Ishikawa (cell line): Measurements from ENCODE around the gene S100A4.

Experiments used
- CEBPB ChIP-seq: IDR thresholded peaks from 2 replicates; pipeline ENCODE4 v1.6.1; 2012
- CREB1 ChIP-seq: IDR thresholded peaks from 2 replicates; pipeline ENCODE4 v1.6.1; 2012; ENCODE audit warnings: low read depth
- EGR1 ChIP-seq: IDR thresholded peaks from 2 replicates; pipeline ENCODE4 v1.6.1; 2012
- EP300 ChIP-seq: IDR thresholded peaks from 2 replicates; pipeline ENCODE4 v1.6.1; 2012; ENCODE audit warnings: borderline replicate concordance
- FOXM1 ChIP-seq: IDR thresholded peaks from 2 replicates; pipeline ENCODE4 v1.6.1; 2012; ENCODE audit warnings: low read depth, borderline replicate concordance
- MAX ChIP-seq: IDR thresholded peaks from 2 replicates; pipeline ENCODE4 v1.6.1; 2012
- NFIC ChIP-seq: IDR thresholded peaks from 2 replicates; pipeline ENCODE4 v1.6.1; 2012
- RAD21 ChIP-seq: IDR thresholded peaks from 2 replicates; pipeline ENCODE4 v1.6.1; 2012; ENCODE audit warnings: low read depth
- REST ChIP-seq: IDR thresholded peaks from 2 replicates; pipeline ENCODE4 v1.6.1; 2012; ENCODE audit warnings: low read depth, mild to moderate bottlenecking
- TAF1 ChIP-seq: IDR thresholded peaks from 2 replicates; pipeline ENCODE4 v1.6.1; 2012; ENCODE audit warnings: low read depth, mild to moderate bottlenecking
- TCF12 ChIP-seq: IDR thresholded peaks from 2 replicates; pipeline ENCODE4 v1.6.1; 2012; ENCODE audit warnings: low read depth
- TEAD4 ChIP-seq: IDR thresholded peaks from 2 replicates; pipeline ENCODE4 v1.6.1; 2012
- YY1 ChIP-seq: IDR thresholded peaks from 2 replicates; pipeline ENCODE4 v1.6.1; 2012; ENCODE audit warnings: low read depth
- ZBTB7A ChIP-seq: IDR thresholded peaks from 2 replicates; pipeline ENCODE4 v1.6.1; 2012; ENCODE audit warnings: low read depth
- TF ChIP-seq, protein P1 (sequence below): IDR thresholded peaks from 2 replicates; pipeline ENCODE4 v1.6.1; 2012

The S100A4 gene

DNA sequence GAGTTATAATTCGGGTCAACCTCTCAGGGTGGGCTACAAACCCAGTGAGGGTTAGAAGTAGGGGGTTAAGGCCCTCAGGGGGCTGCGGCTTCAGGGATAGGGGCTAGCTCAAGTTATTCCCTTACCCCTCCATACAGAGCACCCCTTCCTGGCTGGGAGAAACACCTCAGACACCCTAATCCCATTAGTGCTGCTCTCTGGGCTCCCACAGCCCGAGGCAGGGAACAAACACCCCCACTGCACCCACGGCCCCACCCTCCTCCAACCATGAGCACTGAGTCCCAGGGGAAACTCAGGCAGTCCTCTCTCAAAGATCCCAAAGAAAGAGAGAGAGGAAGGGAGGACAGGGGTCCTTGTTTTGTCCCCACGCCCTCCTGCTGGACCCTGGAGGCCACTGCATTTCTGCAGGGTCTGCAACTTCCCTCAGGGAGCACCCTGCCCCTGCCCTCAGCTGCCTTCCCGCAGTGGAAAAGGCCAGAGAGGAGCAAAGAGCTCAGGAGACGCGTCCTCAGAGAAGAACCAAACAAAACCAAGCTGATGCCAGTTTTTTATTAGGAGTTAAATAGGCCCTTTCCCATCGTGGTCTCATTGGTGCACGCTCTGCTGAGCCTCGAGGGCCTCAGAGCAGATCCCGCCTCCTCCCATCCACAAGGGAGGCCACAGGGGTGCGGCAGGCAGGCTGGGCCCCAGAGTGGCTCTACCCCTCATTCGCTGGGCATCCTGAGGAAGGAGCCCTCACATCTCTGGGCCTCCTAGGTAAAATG is 1.4 kb upstream of the S100A4 start:
- TF ChIP-seq, protein P1, sequence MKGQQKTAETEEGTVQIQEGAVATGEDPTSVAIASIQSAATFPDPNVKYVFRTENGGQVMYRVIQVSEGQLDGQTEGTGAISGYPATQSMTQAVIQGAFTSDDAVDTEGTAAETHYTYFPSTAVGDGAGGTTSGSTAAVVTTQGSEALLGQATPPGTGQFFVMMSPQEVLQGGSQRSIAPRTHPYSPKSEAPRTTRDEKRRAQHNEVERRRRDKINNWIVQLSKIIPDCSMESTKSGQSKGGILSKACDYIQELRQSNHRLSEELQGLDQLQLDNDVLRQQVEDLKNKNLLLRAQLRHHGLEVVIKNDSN = no peak
- peak; percentile 69 for TF ChIP-seq MAX

GRCh38 chr1:153546371-153546770 is 765 bp upstream of the S100A4 start:
- TF ChIP-seq NFIC = no peak
- TF ChIP-seq CEBPB = no peak
- TF ChIP-seq ZBTB7A = no peak
- TF ChIP-seq CREB1 = no peak
- no peak for TF ChIP-seq TEAD4
- TF ChIP-seq MAX = no peak
- no peak for TF ChIP-seq YY1

DNA sequence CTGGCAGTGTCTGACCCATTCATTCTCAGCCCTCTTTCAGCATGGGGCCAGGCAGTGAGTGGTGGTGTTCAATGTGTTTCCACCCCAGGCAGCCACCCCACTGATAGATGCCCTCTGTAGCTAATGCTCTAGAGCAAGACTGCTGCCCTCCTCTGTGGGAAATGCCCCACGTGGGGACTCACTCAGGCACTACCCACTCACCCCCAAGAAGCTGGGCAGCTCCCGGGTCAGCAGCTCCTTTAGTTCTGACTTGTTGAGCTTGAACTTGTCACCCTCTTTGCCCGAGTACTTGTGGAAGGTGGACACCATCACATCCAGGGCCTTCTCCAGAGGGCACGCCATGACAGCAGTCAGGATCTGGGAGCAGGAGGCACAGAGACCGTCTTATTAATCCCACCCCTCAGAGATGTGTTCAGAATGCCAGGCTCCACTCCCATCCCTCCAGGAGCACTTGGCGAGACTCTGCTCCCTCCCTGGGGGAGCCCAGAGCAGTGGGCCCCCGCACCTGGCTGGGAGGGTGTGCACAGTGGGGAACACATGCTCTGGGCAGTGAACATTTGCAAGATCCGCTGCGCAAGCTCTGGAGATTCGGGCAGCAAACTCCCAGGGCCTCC is 1.0 kb downstream of the S100A4 start:
- TF ChIP-seq RAD21 (no peak), ZBTB7A (no peak), TEAD4 (no peak), EGR1 (no peak), FOXM1 (no peak), NFIC (no peak), YY1 (no peak)
- TF ChIP-seq, protein P1 = no peak

GRCh38 chr1:153543736-153544135 is 1.9 kb downstream of the S100A4 start:
- TF ChIP-seq TCF12 = no peak
- no peak for TF ChIP-seq REST
- TF ChIP-seq TEAD4 = no peak
- TF ChIP-seq EGR1 = no peak
- TF ChIP-seq MAX = no peak
- no peak for TF ChIP-seq YY1
- TF ChIP-seq, protein P1 = no peak
- no peak for TF ChIP-seq CREB1
- no peak for TF ChIP-seq ZBTB7A
- no peak for TF ChIP-seq TAF1
- TF ChIP-seq EP300 = no peak
- TF ChIP-seq RAD21 = no peak
- TF ChIP-seq NFIC = no peak

DNA sequence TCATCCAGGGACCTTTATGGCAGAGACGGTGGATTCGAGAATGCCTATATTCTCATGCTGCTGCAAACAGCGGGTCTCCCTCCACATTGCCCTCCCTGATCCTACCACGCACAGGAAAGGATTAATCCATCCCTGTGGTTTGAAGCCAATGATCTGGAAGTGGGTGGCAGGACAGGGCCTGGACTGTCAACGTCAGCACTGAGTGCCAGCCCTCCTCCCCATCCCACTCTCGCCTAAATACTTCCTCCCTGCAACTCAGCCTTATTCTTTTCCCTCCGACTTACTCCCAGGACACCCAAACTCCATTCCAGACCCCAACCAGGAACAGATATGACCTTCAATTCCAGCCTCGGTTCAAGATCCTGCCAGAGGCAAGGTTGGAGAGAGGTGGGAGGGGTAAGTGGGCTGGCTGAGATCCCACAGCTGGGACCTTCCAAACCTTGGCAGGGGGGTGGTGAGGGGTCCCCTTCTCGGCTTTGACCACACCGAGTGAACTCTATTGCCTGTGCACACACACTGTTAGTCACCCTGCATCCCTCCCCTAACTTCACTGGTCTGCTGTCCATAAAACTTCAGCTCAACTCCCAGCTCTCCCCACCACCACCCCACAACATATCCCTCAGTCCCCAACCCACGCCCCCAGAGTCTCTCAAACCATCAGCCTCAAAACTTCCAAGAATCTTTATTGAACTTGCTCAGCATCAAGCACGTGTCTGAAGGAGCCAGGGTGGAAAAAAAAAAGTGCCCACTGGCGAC is 2.5 kb downstream of the S100A4 start:
- TF ChIP-seq CREB1 (no peak), ZBTB7A (no peak), TCF12 (no peak), CEBPB (no peak), EGR1 (no peak), YY1 (no peak), RAD21 (no peak), TAF1 (no peak), REST (no peak), FOXM1 (no peak), TEAD4 (no peak), MAX (no peak), EP300 (no peak), NFIC (no peak)
- TF ChIP-seq, protein P1 = no peak
